Raji (cell line): ENCODE results near the gene ESPL1.
A peak's percentile ranks its signal among the peaks of the same experiment; 100 is the strongest.

Source experiments
- POLR2A ChIP-seq: IDR thresholded peaks from 2 replicates; pipeline ENCODE4 v1.6.1; 2011; ENCODE audit warnings: low read depth, low read length, control low read depth; ENCODE audit not compliant: insufficient read depth

The ESPL1 gene

DNA sequence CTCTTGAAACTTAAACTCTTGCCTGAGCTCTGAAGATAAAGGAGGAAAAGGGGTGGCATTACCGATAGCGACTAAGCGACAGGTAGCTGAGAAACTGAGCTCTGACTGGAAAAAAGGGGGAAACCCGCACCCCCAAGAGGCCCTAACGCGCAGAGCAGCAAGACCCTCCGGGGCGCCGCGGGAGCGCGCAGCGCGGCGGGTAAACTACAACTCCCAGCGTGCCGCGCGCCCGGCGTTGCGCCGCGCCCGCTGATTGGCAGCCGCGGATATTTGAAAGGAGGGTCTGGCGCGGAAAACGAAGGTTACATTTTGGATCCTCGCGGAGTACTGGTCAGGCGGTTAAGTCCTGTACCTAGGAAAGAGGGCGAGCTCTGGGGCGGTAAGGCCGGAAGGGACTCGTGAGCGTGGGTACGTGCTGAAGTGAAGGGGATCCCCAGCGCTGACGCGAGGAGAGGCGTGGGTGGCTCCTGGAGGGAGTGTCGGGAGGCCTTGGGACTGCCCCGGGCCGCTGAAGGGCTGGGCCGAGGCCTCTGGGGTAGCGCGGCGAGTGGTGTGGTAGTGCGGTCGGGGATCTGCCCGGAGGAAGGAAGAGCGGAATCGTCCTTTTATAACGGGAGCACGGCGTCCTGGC lies at the start of gene ESPL1:
Gene ESPL1 (plus strand): TSS at position 301 of the 631 bp plus-strand sequence. CDS start 468 bp downstream, outside the sequence.
- peak; percentile 83 for TF ChIP-seq POLR2A

DNA sequence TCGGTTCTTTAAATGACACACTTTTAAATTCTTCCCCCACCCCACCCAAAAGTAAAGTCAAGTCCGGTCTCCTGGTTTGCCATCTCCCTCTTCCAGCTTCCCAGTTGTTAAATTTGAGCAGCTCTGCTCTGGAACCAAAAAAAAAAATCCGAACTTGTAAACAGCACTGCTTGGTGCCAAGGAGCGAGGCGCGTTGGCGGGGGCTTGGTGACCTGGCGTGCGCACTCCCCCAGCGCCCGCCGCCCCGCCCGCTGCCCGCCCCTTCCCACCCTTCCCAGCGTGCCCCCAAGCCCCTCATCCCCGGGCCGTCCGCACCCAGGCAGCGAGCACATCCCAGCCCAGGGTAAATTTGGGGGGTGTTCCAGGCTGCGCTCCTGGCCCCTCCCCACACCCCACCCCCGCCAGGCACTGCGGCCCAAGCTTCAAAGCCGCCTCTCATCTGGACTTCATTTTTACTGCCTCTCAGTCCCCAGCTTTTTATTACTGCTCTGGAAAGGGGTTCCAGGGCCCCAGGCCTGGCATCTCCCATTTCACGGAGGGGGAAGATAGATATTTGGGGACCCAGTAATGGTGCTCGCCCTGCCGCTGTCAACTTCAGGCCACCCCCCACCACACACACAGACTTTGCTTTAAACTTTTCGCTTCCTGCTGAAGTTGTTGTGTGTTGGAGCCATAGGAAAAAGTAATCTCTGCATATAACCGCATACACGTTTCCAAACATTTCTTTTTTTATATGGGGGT lies 49.4 kb upstream of the ESPL1 start:
- no peak for TF ChIP-seq POLR2A

DNA sequence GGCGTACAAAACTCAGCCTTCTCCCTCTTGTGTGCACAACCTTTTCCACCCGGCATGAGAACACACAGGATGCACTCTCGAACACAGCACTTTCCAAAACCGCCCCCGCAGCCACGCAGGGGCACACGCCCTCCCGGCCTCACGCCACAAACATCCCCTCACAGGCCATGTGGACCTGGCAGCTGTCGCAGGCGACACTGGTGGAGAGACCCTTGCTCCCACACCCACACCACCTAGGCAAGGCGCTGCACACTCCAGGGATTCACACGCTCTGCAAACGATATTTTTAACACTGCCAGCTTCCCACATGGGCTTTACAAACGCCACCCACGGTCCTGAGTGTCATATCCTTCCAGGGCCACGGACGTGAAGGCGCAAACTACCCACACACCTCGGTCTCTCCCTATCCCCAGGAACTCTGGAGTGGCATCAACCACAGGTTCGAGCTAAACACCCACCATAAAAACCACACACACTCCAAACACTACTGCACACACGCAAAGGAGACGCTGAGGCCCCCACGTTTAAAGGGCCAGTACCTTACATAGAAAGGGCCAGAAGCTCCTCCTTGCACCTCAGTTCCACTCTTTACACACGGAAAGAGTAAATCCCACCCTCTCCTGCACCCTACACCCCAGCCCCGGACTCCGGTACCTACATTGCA lies 48.7 kb upstream of the ESPL1 start:
- no peak for TF ChIP-seq POLR2A

DNA sequence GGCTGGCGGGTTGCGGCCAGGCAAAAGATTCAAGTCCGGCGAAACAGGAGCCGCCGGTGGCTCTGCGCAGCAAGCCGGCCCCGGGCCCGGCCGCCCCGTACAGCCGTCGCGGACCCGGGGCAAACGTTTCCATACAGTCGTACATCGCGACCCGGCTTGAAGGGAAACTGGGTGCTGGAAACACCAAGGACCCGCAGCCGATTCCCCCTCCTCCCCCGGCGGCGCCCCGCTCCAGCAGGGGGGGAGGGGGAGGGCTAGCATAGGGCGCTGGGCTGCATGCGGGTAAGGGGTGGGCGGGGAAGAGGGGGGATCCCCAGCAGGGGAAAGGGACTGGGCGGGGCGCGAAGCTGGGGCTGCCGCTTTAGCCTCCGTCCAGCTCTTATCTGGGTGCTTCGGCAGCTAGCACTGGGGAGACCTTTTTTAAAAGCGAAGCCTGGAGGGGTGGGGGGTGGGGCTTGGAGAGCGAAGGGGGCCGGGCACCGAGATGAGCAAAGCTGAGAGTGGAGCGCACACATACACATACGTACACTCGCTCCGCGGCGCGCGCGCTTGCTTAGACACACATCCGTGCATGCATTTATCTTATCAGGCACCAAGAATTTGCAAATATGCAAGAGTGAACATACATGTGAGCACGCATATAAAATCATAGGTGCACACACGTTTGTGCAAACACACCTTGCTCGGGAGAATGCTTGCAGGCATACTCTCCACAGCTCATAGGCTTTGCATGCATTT lies 48.0 kb upstream of the ESPL1 start:
- TF ChIP-seq POLR2A: no peak

DNA sequence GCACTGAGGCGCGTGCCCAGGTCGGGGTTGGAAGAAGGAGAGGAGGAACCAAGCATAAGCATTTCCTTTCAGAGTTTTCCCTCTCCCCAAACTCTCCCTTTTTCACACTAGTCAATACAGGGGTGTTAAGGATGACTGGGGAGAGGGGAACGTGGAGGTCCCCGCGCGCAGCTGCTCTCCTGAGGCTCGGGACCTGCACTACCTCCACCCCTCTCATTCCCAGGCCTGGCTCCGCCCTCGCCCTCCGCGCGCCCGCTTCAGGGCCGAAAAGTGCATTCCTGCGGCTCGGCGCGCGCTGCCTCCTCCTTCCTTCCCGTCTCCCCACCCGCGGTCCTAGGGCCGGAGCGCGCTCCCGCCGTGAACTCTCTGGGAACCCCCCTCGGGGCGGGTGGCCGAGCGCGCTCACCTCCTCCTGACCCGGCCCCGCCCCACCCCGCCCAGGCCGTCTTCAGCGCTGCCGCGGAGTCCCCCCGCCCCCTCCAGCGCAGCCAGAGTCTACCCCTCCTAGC lies 47.4 kb upstream of the ESPL1 start:
- peak; percentile 66 for TF ChIP-seq POLR2A

DNA sequence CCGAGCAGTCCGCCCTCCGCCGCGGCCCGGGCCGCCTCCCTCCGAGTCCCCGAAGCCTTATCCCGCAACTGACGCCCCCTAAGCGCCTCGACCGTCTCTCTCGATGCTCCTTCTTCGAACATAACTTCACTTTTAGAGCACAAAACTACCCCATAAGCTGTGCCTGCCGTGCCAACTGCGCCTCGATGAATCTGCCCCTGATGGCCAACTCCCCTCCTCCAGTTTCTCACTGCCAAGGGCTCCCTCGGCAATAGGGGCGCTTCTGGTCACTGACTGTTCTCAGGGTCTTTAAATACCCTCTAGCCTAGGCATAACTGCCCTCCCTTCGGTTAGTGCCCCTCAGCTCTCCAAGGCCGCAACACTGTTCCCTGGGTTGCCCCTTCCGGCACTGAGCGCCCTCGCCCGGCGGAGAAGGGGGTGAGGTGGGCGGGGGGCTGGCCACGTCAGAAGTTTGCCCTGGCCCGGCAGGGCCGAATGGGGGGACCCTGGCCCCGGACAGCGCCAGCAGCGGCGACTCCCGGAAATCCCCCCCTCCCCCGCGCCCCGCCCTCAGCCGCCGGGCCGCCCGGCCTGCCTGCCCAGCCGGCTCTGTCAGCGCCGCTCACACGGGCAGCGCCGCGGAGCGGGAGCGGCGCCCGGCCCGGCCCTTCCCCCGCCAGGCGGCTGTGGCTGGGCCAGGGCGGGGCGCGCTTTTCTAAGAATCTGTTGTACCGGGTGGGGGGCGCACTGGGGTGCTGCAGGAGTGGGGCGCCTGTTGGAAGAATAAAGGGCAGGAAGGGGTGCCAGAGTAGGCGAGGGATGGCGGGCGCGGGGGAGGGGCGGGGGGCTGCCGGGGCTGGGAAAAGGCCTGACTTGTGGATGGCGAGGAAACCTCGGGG lies 46.7 kb upstream of the ESPL1 start:
- TF ChIP-seq POLR2A: peak; percentile 66

DNA sequence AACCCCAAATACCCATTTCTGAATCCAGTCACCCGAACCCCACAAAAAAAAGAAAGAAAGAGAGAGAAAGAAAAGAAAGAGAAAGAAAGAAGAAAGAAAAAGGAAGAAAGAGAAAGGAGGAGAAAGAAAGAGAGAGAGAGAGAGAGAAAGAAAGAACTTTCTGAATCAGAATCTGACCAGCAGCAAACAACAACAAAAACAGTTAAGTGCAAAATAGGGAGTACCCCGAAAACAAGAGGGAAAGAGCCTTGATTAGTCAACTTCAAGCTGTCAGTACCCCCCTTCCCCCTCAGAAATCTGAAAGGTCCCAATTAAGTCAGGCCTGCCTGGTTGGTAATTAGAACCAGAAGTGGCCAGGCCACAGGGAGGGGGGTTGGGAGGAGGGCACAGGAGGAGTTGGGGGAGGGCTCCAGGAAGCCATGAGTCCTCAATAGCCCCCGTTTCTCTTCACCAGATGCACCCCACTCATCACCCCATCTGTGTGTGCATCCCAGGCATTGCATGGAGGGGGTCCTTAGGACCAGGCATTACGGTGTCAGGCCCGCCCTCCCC lies 45.9 kb upstream of the ESPL1 start:
- no peak for TF ChIP-seq POLR2A

DNA sequence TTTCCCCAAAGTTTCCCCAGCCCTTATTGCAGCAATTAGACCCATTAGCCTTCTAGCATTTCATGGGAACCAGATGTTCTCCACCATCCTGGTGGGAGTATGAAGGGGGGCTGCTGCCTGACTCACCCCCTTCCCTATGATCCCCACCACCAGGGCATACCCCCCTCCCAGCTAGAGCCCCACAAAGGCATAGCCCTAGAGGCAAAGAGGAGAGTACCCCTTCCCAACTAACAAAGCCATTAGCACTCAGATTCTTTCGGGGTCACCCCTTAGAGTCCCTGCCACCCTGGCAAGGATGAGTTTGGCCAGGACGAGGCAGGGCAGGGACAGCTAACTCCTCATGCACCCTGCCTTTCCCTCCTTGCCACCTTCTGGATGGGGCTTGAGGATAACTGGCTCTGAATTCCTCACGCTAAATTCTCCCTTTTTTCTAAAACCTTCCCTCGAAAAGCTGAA lies 45.3 kb upstream of the ESPL1 start:
- TF ChIP-seq POLR2A: no peak

DNA sequence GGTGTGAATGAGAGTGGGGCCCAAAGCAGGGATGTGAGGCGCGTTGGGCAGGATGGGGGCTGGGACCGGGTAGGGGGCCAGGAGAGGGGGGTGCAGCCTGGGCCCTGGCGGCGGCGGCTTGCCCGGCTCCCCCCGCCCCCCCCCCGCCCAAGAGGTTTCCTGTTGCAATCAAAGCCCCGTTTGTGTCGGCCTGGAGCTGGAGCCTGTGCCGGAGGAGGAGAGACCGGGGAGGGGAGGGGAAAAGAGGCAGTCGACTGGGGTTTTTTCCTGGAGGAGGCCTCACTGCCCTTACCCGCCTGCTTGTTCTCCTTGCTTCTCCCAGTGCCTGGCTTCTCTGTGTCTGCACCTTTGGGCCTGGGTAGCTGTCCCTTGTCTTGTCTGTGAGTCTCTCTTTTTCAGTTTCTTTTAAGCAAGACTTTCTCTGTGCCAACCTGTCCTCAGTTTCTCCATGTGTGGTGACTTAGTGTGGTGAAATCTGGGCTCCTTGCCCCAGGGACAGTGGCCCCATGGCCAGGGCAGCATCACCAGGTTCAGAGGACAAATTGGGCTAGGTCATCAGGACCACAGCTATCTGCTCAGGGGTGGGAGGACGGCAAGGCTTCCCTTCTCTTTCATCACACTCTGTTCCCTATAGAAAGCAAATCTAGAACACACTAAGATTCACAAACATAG lies 44.6 kb upstream of the ESPL1 start:
- no peak for TF ChIP-seq POLR2A

DNA sequence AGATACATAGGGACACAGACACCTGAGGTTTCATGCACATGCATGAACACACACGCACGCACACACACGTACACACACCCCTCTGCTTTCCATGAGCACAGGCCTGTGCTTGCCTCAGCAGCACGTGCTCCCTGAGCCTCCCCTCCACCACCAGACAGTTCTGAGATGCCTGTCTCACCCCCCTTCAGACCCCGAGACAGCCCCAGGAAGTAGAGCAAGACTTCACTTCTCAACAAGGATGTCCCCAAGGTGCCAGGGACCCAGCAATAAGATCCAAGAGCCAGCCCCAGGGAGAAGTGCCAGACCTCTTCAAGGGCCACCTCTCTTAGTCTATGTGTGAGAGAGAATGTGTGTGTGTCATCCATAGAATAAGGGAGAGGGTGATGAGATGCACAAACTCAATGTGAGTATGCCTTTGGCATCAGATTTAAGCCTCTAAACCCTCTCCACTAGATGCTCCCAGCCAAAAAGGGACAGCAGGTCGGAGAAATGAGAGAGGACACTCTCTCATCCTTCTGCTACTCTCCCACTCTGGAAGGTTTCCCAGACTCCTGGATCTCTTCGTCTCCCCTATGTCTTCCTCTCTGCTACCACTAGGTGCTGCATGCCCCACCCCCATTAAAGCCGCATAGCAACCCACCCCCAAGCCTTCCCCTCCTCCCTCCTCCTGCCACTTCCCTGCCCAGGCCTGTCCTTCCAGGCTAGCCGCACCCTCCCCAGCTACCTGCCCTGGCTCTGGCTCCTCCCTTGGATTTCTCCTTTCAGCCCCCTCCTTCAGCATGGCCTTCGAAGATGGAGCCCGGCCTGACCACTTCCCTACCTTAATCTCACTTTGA lies 43.8 kb upstream of the ESPL1 start:
- no peak for TF ChIP-seq POLR2A

DNA sequence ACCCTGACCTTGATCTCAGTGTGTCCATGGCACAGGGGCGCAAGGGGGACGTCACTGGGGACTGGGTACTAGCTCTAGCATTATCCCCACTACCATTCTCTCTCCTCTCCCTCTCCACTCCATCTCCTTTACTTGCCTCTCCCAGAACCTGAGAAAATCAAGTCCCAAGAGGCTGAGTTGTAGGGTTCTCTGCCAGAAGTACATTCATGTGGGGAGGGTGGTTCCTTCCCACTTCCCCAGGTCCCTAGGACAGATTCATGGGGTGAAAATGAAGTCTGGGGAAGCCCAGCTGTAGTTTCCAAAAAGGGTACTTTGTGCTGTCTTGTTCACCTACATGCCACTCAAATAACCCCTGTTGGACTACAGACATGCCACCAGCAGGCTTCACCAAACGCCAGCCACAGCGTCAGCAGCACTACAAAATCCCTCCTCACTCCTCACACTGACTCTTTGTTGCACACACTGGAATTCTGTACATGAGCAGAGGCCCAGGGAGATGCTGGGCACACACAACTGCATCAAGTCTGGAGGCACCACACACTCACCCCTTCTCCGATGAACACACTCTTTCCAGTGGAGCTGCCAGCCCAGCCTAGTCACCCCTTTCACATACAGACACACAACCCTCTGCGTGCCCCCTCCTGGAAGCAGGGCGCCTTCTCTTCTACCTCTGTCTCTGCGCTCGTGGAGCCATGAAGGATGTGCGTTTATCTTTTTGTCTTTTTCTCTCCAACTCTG lies 43.0 kb upstream of the ESPL1 start:
- no peak for TF ChIP-seq POLR2A
